ENCODE data around the gene NEDD9.

The NEDD9 gene

GRCh38 chr6:11153447-11153846, 79.0 kb downstream of the NEDD9 start:
- Histone ChIP-seq H3K27ac (ENCODE audit: low read depth, low read length) (no peak overlapping the region), H3K79me2 (ENCODE audit: control insufficient read depth, insufficient read depth, low read length, unreplicated experiment) (no peaks in the 10 kb centered on the region), H3K27me3 (ENCODE audit: insufficient read depth, low read length) (no peaks in the 10 kb centered on the region), H2AFZ (ENCODE audit: low read length, unreplicated experiment) (no peak overlapping the region), H3K4me1 (ENCODE audit: control insufficient read depth, insufficient read depth, low read length, unreplicated experiment) (no peaks in the 10 kb centered on the region), H3K4me3 (ENCODE audit: low read depth, low read length) (no peak overlapping the region), H3K36me3 (ENCODE audit: insufficient read depth, low read length) (no peaks in the 10 kb centered on the region)

- H3K27me3 ChIP-seq (ENCODE audit: insufficient read depth, low read length): no peaks in the 10 kb centered on the region
- H3K79me2 ChIP-seq (ENCODE audit: control insufficient read depth, insufficient read depth, low read length, unreplicated experiment): no peaks in the 10 kb centered on the region
- H2AFZ ChIP-seq (ENCODE audit: low read length, unreplicated experiment): no peak overlapping the region
- no peaks in the 10 kb centered on the region for H3K4me1 ChIP-seq (ENCODE audit: control insufficient read depth, insufficient read depth, low read length, unreplicated experiment)
- no peak overlapping the region for H3K27ac ChIP-seq (ENCODE audit: low read depth, low read length)
- no peak overlapping the region for H3K4me3 ChIP-seq (ENCODE audit: low read depth, low read length)
- no peaks in the 10 kb centered on the region for H3K36me3 ChIP-seq (ENCODE audit: insufficient read depth, low read length)
Measured at GRCh38 chr6:11152581-11152980, 79.9 kb downstream of the NEDD9 start.

- H3K27ac ChIP-seq (ENCODE audit: low read depth, low read length): no peak overlapping the region
- no peaks in the 10 kb centered on the region for H3K36me3 ChIP-seq (ENCODE audit: insufficient read depth, low read length)
- no peaks in the 10 kb centered on the region for H3K4me1 ChIP-seq (ENCODE audit: control insufficient read depth, insufficient read depth, low read length, unreplicated experiment)
- H2AFZ ChIP-seq (ENCODE audit: low read length, unreplicated experiment): no peak overlapping the region
- no peaks in the 10 kb centered on the region for H3K27me3 ChIP-seq (ENCODE audit: insufficient read depth, low read length)
- no peaks in the 10 kb centered on the region for H3K79me2 ChIP-seq (ENCODE audit: control insufficient read depth, insufficient read depth, low read length, unreplicated experiment)
- no peak overlapping the region for H3K4me3 ChIP-seq (ENCODE audit: low read depth, low read length)
Measured at GRCh38 chr6:11151488-11151887, 81.0 kb downstream of the NEDD9 start.

DNA sequence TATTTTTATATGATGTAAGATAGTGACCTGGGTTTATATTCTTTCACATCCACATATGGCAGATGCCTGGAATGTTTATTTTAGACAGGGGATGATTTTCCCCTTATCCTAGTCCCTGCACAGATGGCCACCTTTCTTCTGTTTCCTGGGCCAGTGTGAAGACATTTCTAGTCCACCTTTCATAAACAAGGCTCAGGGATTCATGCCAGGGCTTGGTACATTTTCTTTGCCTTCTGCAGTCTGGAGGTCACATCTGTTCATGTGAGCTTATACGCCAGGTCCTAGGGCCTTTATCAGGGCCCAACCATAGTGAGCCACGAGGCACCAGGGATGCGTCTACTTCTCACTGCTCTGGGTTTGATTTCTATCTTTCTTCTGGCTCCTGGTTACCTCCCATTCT, 82.9 kb downstream of the NEDD9 start:
- no peak overlapping the region for H2AFZ ChIP-seq (ENCODE audit: low read length, unreplicated experiment)
- no peaks in the 10 kb centered on the region for H3K79me2 ChIP-seq (ENCODE audit: control insufficient read depth, insufficient read depth, low read length, unreplicated experiment)
- no peak overlapping the region for H3K27ac ChIP-seq (ENCODE audit: low read depth, low read length)

GRCh38 chr6:11146117-11146826, 86.2 kb downstream of the NEDD9 start:
- Histone ChIP-seq H3K27ac (ENCODE audit: low read depth, low read length) (no peak overlapping the region), H3K4me1 (ENCODE audit: control insufficient read depth, insufficient read depth, low read length, unreplicated experiment) (peaks cover 16% of the 10 kb centered on the region), H3K4me3 (ENCODE audit: low read depth, low read length) (no peak overlapping the region), H3K36me3 (ENCODE audit: insufficient read depth, low read length) (no peaks in the 10 kb centered on the region), H3K79me2 (ENCODE audit: control insufficient read depth, insufficient read depth, low read length, unreplicated experiment) (no peaks in the 10 kb centered on the region), H3K27me3 (ENCODE audit: insufficient read depth, low read length) (no peaks in the 10 kb centered on the region), H2AFZ (ENCODE audit: low read length, unreplicated experiment) (no peak overlapping the region)

More for the DNA sequence above, 82.9 kb downstream of the NEDD9 start:
- Histone ChIP-seq H3K4me3 (ENCODE audit: low read depth, low read length) (no peak overlapping the region), H3K27me3 (ENCODE audit: insufficient read depth, low read length) (no peaks in the 10 kb centered on the region), H3K4me1 (ENCODE audit: control insufficient read depth, insufficient read depth, low read length, unreplicated experiment) (no peaks in the 10 kb centered on the region), H3K36me3 (ENCODE audit: insufficient read depth, low read length) (no peaks in the 10 kb centered on the region)

- H2AFZ ChIP-seq (ENCODE audit: low read length, unreplicated experiment): no peak overlapping the region
- H3K79me2 ChIP-seq (ENCODE audit: control insufficient read depth, insufficient read depth, low read length, unreplicated experiment): no peaks in the 10 kb centered on the region
- H3K4me3 ChIP-seq (ENCODE audit: low read depth, low read length): no peak overlapping the region
- H3K36me3 ChIP-seq (ENCODE audit: insufficient read depth, low read length): no peaks in the 10 kb centered on the region
- peaks cover 26% of the 10 kb centered on the region for H3K4me1 ChIP-seq (ENCODE audit: control insufficient read depth, insufficient read depth, low read length, unreplicated experiment)
- H3K27ac ChIP-seq (ENCODE audit: low read depth, low read length): peak overlapping the region; percentile 74; the same call in 1 of the 2 replicates
- no peaks in the 10 kb centered on the region for H3K27me3 ChIP-seq (ENCODE audit: insufficient read depth, low read length)
Measured at GRCh38 chr6:11144393-11144851, 88.0 kb downstream of the NEDD9 start.

- Histone ChIP-seq H3K27ac (ENCODE audit: low read depth, low read length) (peak overlapping the region; percentile 74), H3K4me1 (ENCODE audit: control insufficient read depth, insufficient read depth, low read length, unreplicated experiment) (peaks cover 33% of the 10 kb centered on the region), H3K27me3 (ENCODE audit: insufficient read depth, low read length) (no peaks in the 10 kb centered on the region), H3K79me2 (ENCODE audit: control insufficient read depth, insufficient read depth, low read length, unreplicated experiment) (no peaks in the 10 kb centered on the region), H3K36me3 (ENCODE audit: insufficient read depth, low read length) (no peaks in the 10 kb centered on the region), H3K4me3 (ENCODE audit: low read depth, low read length) (peak overlapping the region; percentile 39; the same call in 1 of the 2 replicates), H2AFZ (ENCODE audit: low read length, unreplicated experiment) (peak overlapping the region; percentile 64)
Measured at GRCh38 chr6:11143394-11144371, 88.8 kb downstream of the NEDD9 start.

DNA sequence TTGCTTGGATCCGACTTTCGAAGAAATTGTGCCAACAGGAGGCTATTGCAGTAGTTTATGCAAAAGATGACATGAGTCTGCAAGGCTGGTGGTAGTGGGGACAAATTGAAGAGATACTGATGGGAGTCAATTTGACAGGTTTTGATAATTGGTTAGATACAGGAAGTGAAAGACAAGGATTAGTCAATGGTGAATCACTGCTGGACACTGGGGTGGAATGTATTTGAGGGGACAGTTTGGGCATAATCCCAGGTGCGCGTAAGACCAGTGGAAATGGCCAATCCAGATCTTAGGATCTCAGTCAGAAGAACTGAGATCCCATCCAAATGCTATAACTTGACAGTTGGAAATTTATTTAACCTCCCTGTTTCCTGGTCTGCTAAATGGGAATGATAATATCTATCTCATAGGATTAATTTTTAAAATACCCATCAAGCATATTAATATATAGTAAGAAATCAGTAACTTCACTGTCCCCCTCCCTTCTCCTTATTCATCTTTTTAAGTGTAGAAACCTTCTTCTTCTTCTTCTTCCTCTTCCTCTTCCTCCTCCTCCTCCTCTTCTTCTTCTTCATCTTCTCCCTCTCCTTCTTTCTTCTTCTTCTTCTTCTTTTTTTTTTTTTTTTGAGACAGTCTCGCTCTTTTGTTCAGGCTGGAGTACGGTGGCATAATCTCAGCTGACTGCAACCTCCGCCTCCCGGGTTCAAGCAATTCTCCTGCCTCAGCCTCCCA, 90.0 kb downstream of the NEDD9 start:
- H3K4me3 ChIP-seq (ENCODE audit: low read depth, low read length): no peak overlapping the region
- no peaks in the 10 kb centered on the region for H3K79me2 ChIP-seq (ENCODE audit: control insufficient read depth, insufficient read depth, low read length, unreplicated experiment)
- H3K36me3 ChIP-seq (ENCODE audit: insufficient read depth, low read length): no peaks in the 10 kb centered on the region
- H3K27ac ChIP-seq (ENCODE audit: low read depth, low read length): no peak overlapping the region
- H2AFZ ChIP-seq (ENCODE audit: low read length, unreplicated experiment): no peak overlapping the region
- no peaks in the 10 kb centered on the region for H3K27me3 ChIP-seq (ENCODE audit: insufficient read depth, low read length)
- H3K4me1 ChIP-seq (ENCODE audit: control insufficient read depth, insufficient read depth, low read length, unreplicated experiment): peaks cover 37% of the 10 kb centered on the region

GRCh38 chr6:11141295-11141694, 91.2 kb downstream of the NEDD9 start:
- no peaks in the 10 kb centered on the region for H3K36me3 ChIP-seq (ENCODE audit: insufficient read depth, low read length)
- no peaks in the 10 kb centered on the region for H3K79me2 ChIP-seq (ENCODE audit: control insufficient read depth, insufficient read depth, low read length, unreplicated experiment)
- H3K4me3 ChIP-seq (ENCODE audit: low read depth, low read length): no peak overlapping the region
- no peak overlapping the region for H3K27ac ChIP-seq (ENCODE audit: low read depth, low read length)
- peaks cover 48% of the 10 kb centered on the region for H3K4me1 ChIP-seq (ENCODE audit: control insufficient read depth, insufficient read depth, low read length, unreplicated experiment)
- no peak overlapping the region for H2AFZ ChIP-seq (ENCODE audit: low read length, unreplicated experiment)
- no peaks in the 10 kb centered on the region for H3K27me3 ChIP-seq (ENCODE audit: insufficient read depth, low read length)

DNA sequence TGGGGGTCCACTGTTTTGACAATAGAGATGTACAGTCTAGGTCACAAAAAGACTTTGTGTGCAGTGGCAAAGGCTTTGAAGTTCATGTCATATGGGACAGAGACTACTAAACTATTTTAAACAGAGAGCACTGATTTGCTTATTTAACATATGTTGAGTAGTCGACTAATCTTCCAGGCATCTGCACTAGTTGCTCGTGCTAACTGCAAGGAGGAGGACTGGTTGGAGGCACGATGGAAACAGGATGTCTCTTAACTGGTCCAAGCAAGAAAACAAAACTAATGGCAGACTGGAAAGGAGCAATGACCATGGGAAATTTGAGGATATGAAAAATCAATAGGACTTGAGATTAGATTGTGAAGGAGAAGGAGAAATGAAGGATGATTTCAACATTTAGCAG, 92.4 kb downstream of the NEDD9 start:
- H3K27me3 ChIP-seq (ENCODE audit: insufficient read depth, low read length): no peaks in the 10 kb centered on the region
- H3K4me3 ChIP-seq (ENCODE audit: low read depth, low read length): no peak overlapping the region
- peaks cover 9% of the 10 kb centered on the region for H3K36me3 ChIP-seq (ENCODE audit: insufficient read depth, low read length)
- peaks cover 51% of the 10 kb centered on the region for H3K4me1 ChIP-seq (ENCODE audit: control insufficient read depth, insufficient read depth, low read length, unreplicated experiment)
- H3K79me2 ChIP-seq (ENCODE audit: control insufficient read depth, insufficient read depth, low read length, unreplicated experiment): no peaks in the 10 kb centered on the region
- H3K27ac ChIP-seq (ENCODE audit: low read depth, low read length): no peak overlapping the region
- no peak overlapping the region for H2AFZ ChIP-seq (ENCODE audit: low read length, unreplicated experiment)
